Measurements from ENCODE around the gene TMEM141.

DNA sequence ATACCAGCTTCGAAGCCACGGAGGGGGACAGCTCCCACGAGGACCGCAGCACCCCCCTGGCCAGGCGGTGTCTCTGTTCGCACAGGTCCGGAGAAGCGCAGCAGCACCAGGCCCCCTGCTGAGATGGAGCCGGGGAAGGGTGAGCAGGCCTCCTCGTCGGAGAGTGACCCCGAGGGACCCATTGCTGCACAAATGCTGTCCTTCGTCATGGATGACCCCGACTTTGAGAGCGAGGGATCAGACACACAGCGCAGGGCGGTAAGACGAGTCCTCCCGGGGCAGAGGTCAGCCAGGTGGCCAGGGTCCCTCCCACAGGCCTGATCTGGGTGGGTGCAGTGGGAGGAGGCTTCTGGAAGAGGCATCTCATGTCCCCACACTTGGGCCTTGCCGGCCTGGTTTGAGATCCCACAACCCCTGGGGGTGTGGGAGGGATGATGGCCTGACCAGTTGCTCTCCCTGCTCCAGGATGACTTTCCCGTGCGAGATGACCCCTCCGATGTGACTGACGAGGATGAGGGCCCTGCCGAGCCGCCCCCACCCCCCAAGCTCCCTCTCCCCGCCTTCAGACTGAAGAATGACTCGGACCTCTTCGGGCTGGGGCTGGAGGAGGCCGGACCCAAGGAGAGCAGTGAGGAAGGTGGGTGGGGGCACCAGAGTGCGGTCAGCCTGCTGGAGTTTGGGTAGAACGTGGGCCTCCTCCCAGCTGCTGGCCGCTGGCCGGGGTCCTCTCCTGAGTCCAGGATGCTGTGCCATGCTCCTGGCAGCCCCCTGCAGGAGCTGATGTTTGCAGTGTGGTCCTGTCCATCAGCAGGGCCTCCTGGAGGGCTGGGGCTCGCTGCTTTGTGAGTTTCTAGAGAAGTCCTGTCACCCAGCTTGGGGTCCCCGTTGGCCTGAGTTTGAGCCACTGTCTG lies 48.3 kb downstream of the TMEM141 start:
- TF ChIP-seq, protein P1, sequence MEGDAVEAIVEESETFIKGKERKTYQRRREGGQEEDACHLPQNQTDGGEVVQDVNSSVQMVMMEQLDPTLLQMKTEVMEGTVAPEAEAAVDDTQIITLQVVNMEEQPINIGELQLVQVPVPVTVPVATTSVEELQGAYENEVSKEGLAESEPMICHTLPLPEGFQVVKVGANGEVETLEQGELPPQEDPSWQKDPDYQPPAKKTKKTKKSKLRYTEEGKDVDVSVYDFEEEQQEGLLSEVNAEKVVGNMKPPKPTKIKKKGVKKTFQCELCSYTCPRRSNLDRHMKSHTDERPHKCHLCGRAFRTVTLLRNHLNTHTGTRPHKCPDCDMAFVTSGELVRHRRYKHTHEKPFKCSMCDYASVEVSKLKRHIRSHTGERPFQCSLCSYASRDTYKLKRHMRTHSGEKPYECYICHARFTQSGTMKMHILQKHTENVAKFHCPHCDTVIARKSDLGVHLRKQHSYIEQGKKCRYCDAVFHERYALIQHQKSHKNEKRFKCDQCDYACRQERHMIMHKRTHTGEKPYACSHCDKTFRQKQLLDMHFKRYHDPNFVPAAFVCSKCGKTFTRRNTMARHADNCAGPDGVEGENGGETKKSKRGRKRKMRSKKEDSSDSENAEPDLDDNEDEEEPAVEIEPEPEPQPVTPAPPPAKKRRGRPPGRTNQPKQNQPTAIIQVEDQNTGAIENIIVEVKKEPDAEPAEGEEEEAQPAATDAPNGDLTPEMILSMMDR (IDR thresholded peaks at IDR 0.05; ENCODE audit: low read depth, low read length): no peak
- TF ChIP-seq POLR2A (IDR thresholded peaks at IDR 0.05; ENCODE audit: extremely low read depth, insufficient read length): no peak
- TF ChIP-seq, protein P2, sequence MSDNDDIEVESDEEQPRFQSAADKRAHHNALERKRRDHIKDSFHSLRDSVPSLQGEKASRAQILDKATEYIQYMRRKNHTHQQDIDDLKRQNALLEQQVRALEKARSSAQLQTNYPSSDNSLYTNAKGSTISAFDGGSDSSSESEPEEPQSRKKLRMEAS (IDR thresholded peaks at IDR 0.05; ENCODE audit: low read depth, low read length): no peak

Measured in NB4 (cell line).